NCI-H526 (cell line): ENCODE results near the gene GYS2.

Source experiments
- DNase-seq, 2 experiments: peaks; one replicate each; lab custom pipeline; 2025; lab: John Stamatoyannopoulos, UW

Gene GYS2

DNA sequence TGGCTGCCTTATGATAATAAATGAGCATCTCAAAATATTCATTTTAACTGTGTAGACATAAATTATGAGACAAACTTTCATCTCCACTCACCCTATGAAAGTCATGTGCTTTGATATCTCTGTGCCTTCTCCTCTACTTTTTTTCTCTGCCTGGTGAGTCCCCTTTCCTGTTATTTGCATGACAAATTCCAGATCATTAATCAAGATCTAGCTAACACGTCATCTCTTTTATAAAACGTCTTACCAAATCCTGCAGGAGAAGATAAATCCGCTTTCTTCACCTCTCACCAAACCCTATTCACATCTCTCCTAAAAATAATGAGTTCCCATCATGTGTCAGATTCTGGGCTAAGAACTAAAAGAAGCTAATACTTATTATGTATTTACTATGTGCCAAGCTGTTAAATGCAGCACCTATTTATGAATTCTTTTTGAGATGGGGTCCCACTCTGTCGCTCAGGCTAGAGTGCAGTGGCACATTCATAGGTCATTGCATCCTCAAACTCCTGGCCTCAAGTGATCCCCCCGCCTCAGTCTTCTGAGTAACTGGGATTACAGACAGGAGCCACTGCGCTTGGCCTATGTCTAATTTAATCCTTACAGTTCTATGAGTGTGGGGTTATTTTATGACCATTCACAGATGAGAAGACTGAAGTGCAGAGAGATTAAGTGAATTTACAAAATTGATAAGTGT, 51.9 kb downstream of the GYS2 start:
- no peak for DNase-seq

DNA sequence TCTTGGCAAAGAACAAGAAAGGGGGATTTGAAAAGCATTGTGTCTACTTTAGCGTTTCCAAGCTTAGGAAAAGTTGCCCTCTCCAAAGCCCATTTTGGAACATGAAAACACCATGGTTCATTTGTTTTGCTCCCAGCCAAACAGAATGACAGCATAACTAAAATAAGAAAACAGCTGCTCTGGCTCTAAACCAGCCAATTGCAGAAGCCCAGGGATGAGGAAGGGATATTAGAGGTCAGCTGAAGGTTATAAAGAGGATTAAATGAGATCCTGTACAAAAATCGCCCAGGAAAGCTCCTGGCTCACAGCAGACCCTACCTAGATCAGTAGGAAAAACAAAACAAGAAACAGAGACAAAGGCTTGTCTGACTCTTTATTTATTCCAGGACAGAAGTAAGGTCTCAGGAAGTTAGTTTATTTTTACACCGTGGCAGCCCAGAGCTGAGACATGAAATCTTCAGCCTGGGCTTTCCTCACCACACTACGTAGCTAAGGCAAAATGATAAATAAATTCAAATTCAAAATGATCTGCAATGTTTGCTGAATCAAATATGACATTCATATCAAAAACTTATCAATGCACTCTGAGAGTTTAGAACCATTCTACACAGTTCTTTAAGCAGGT, 52.7 kb downstream of the GYS2 start:
- DNase-seq, result no peak

DNA sequence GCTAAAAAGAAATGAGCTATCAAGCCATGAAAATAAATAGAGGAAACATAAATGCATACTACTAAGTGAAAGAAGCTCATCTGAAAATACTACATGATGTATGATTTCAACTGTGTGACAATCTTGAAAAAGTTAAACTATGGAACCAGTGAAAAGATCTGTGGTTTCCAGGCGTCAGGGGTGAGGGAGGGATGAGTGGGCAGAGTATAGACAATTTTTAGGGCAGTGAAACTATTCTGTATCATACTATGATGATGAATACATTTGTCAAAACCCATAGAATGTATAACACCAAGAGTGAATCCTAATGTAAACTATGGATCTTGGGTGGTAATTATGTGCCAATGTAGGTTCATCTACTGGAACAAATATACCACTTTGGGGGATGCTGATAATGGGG, 57.2 kb downstream of the GYS2 start:
- DNase-seq, result no peak

DNA sequence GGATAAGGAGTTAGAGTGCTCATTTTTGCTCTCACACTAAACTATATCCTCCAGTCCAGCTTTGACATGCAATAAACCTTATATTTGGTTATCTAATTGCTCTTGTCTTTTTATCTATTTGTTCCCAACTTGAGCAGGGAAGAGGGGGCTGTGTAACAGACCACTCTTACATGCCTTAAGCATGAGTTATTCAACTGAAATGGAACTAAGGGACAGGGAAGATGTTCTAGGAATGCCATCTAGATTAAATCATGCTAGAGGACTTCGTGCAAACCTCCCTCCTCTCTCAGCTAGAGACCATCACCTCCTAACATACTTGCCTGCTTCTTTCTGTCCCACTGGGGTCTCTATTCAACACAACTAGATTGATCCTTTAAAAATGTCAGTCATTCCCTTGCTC, 57.9 kb downstream of the GYS2 start:
- DNase-seq, result no peak

DNA sequence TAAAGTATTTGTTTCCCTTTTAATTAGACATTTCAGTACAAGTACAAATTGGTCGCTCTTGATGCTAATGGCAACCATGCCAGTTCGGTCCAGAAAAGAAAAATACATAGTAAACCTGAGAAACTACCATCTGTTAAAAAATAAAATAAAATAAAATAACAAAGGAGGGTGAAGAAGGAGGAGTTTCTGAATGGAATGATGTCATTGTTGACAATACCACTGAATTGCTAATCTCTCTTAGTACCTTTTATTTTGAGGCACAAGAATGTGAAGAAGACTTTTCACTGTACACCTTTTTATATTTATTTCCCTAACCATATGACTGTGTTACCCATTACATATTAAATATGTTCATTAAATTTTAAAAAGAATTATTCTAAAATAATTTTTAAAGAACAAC, 59.1 kb downstream of the GYS2 start:
- DNase-seq, result no peak

DNA sequence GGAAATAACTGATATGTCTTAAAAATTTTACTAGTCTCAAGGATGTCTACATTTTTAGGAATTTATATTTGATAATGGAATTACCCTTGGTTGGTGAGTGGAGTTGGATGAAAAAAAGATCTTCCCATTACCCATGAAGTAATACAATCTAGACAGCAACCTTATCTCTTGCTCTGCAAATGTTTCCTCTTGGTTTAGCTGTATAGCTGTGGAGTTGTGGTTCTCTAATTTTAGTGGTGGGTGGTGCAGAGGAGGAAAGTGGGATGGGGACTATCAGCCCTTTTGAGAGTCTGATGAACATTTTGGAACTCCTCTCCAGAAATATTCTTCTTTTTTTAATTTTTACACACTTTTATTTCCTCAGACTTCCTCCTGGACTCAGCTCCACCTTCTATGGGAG, 61.5 kb downstream of the GYS2 start:
- no peak for DNase-seq

DNA sequence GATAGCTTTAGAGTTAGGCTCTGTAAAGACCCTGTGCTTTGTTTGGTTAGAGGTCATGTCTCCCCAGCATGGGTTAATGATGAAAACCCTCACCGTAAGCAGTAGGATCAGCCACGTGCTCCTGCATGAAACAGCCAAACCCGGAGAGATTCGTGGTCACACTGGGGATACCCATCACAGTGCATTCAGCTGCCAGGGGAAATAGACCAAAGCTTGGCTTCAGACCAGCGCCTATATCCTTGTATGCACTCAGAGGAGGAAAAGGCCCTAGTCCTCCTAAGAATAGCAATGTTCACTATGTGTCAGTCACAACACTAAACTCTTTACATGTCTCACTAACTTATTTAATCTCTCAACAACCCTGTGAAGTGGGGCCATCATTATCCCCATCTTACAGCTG, 62.2 kb downstream of the GYS2 start:
- no peak for DNase-seq

DNA sequence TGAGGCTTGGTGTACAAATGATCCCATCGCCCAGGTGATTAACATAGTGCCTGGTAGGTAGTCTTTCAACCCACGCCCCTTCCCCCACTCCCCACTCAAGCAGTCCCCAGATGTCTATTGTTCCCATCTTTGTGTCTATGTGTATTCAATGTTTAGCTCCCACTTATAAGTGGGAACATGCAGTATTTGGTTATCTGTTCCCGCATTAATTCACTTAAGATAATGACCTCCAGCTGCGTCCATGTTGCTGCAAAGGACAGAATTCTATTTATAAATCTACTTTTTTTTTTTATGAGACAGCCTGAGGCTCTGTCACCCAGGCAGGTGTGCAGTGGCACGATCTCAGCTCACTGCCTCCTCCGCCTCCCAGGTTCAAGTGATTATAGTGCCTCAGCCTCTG, 62.9 kb downstream of the GYS2 start:
- DNase-seq, result no peak

DNA sequence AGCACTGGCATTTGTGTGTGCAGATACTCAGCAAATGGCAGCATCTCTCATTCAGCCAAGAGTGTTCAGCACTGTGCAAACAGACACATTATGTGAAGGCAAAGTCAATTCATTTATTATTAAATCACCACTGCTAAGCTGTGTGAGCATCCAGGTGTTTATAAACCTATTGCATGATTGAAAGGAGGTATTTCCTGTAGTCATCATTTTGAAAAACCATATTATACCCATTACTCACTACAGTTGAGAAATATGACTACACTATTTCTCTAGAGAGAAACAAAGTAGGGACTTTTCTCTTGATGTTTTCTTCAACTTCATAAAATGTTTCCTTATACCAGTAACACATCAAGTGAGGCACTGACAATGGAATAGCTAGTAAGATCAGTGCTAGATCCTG, 64.8 kb downstream of the GYS2 start:
- DNase-seq, result no peak

DNA sequence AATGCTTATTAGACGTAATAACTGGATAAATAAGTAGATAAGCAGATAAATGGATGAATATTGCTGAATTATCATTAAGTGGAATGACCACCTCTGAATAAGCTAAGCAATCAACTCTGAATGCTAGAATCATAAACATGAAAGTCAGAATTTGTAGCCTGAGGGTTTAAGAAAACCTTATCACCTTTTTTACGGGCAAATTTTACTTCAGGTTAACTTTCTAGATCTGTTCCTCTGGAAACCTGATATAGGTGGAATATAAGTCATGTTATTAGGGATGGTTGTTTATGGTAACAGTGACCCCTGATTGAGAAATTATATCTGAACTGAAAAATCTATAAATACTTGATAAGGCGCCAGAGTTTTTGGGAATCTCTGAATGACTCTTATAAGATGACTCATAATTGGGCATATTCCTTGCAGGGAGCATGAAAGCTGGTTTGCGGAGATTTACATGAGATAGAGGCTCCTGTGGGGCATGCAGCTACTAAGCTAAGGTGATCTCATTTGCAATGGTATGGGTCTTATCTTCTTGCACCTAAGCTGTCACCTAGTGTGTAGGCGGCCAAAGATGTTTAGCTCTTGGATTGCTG, 66.5 kb downstream of the GYS2 start:
- DNase-seq, result no peak

DNA sequence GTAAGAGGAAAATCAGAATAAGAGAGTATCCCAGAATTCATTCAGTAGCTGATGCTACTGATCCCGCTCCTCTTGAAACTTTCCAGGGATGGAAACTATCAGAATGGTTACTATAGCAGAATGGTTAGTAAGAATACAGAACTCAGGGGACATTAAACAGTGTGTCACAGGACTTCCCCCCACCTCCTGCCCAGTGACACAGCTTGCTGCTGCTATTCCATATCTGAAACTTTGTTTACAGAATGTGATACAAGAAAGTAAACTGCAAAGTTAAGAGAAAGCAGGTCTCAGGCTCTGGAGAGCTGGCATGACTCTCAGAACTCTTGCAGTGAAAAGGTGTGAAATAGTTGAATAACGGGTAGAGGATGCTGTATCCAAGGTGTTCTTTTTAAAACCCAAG, 75.2 kb downstream of the GYS2 start:
- DNase-seq, result no peak

DNA sequence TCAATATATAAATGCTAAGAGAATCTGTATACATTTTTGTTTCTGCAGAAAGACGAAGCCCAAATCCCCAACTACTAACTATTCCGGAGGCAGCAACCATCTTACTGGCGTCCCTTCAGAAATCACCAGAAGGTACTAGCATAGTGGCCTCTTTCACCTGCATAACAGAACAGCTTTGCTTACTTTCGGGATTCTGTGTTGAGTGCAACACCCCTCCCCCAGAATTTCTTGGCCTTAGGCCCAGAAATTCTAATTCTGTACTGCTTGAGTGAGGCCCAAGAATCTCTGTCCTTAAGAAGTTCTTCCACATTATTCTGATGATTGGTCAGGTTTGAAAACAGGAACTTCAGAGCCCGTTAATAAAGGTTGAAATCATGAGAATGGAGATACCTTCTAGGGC, 75.7 kb downstream of the GYS2 start:
- no peak for DNase-seq

DNA sequence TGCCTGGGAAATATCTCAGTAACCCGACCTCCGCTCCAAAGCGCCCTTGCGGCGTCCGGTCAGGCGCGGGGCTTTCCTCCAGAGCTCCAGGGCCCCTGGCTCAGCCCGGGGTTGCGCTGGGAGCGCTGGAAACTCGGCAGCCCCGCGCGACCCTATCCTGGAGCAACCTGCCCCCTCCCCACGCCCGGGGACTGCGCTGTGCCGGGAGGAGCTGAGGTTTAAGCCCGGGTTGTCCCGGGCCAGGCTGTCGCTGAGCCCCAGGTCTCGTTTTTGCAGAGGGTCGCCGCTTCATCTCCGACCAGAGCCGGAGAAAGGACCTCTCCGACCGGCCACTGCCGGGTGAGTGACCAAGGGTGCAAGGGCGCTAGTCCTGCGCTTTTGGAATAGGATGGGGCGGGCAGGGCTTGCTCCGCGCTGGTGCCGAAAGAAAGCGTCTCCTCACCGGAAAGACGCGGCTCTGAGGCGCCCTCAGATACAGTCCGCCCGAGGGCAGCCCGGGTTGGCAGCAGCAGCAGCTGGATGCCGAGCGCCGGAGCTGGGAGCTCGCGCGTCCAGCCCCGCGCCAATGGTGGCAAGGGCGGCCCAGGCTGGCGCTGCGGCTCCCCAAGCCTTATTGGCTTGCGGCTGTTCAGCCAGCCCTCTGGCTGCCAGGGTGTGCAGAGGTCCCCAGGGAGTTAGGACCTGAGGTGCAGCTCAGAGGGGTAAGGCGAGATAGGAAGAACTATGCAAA, 77.0 kb downstream of the GYS2 start:
- peak; percentile 73 to 96 for DNase-seq

DNA sequence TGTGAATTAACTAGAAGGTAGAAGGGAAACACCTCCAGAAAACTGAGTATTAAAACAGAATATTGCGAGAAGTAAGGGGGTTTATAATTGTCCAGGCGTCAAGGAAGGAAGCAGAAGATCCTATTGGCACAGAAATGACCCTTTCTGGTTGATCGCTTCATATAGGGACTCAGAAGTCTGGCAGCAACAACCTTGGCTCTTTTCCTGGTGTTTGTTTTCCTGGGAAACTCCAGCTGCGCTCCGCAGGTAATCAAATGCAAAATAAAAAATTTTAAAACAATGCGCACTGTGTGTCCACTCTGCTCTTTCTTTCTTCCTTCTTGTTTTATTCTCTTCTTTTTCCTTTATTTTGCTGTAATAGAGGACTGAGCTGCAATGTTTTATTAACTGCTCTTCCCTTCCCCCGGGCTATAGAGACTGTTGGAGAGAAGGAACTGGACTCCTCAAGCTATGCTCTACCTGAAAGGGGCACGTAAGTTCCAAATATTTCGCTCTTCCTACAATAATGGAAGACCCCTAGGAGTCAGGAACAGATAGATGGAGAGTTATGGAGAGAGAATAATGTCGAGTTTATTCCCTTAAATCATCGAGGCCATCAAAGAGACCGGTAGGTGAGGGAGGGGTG, 77.8 kb downstream of the GYS2 start:
- peak in 1 of 2 experiments; percentile 9 for DNase-seq

DNA sequence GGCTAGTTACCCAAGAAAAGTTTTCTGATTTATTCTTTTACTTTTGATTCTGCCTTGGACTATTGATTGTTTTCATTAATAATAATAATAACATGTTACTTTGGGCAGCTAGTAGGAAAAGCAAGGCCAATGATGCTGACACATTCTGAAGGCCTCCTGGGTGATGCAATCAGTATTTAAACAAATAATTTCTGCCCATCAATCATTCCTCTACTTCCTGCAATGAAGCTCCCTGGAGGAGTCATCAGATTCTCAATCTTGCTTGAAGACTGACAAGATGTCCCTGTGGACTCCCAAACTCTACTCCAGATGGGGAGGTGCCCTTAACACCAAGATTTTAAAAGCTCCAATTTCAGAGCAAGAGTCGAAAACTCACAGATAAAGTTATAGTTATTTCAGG, 78.6 kb downstream of the GYS2 start, which contains the start of gene SPX:
TSS of gene SPX (plus strand) at position 244 of the 400 bp plus-strand sequence. CDS start 177 bp downstream, outside the sequence.
- DNase-seq, result no peak

DNA sequence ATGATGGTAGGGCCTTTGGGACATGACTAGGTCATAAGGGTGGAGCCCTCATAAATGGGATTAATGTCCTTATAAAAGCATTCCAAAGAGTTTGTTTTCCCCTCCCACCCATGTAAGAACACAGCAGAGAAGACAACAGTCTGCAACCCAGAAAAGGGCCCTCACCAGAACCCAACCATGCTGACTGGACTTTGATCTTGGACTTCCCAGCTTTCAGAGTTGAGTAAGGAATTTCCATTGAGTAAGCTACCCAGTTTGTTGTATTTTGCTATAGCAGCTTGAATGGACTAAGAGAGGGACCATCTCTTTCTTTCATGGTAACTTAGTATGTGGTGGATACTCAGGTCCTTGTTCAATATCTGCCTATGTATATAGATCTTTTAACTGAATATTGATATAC, 81.5 kb downstream of the GYS2 start:
- no peak for DNase-seq

DNA sequence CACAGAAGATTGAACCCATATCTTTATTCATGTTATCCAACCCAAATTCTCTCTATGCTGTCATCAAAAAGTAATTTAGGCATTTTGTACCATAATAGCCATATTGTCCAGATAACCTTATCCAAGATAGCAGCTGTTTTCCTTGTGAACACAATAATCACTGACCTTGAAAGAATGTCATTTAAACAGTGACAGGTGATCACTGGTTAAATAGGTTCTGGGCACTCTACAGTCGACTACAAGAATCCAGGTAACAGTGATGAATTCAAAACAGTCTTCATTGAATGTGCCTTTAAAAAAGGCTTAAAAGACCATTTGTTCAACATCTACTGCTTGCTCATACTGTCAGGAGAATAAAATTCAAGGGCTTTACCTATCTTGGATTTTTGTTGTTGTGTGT, 83.1 kb downstream of the GYS2 start:
- no peak for DNase-seq

DNA sequence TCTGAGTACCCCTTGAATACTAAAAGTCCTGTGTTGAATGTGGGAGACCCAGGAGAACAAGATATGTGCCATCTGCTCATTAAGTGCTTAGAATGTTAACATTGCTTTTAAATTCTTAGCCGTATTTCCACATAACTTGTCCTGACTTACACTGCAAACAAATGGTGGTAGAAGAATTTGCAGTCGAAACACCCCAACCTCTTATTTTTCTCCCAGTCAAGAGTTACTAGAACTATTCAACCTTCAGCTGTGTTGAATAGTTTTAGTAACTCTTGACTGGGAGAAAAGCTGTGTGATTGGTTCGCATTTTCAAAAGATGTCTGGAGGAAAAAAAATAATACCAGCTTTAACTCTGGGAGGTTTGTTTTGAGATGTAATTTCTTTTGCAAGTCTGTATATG, 86.2 kb downstream of the GYS2 start:
- DNase-seq, result no peak

DNA sequence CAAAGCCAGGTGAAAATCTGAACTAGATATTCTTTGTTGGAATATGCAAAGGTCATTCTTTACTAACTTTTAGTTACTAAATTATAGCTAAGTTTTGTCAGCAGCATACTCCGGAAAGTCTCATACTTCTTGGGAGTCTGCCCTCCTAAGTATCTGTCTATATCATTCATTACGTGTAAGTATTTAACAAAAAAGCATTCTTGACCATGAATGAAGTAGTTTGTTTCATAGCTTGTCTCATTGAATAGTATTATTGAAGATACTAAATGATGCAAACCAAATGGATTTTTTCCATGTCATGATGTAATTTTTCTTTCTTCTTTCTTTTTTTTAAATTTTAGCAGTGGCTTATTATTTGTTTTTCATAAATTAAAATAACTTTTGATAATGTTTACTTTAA, 88.4 kb downstream of the GYS2 start:
- no peak for DNase-seq

DNA sequence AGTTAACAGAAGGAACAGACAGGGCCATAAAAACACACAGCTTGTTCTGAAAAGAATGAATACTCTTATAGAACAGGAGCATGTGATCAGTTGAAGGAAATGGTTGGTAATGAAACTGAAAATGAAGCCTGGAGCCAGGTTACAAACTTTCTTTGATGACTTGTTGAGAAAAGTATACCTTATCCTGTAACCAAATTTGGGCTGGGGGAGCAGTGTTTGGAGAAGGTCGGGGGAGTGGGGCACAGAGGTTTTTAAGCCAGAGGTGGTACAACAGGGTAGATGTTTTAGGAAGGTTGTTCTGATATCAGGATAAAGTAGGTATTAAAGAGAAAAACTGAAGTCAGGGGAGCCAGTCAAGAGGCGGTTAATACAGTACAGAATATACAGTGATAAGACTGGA, 94.9 kb downstream of the GYS2 start:
- no peak for DNase-seq

DNA sequence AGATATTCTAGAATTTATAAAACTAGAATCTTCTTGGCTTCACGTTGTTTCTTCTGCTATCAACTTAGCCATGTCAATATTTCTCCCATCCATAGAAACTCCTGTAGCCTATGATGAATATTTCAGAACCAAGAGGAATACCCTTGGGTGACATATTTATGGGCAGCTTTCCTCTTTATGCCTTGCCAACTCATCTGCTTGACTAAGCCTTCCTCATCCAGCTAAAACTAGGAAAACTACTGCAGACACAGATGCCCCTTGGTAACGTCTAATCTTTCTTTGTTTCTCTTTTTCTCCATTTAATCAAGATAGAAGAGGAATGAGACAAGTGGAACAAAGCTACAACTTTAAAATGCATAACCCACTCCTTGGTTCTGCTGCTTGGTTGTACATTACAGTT, 96.8 kb downstream of the GYS2 start:
- no peak for DNase-seq

DNA sequence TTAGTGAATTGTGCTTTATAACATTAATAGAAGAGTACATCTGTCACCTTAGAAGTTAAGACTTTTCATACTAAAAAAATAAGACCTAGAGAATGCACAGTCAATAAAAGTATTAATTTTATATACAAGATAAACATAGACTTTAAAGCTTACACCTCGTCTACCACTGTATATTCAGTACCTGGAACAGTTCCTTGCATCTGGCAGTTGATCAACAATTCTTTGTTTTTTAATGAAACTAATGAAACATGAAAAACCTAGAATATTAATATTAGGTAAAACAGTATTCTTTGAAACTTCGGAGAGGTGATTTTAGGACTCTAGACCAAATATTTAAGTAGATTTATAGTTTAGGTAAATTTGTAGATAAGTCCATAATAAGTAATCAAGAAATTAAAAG, 98.8 kb downstream of the GYS2 start:
- DNase-seq, result no peak

DNA sequence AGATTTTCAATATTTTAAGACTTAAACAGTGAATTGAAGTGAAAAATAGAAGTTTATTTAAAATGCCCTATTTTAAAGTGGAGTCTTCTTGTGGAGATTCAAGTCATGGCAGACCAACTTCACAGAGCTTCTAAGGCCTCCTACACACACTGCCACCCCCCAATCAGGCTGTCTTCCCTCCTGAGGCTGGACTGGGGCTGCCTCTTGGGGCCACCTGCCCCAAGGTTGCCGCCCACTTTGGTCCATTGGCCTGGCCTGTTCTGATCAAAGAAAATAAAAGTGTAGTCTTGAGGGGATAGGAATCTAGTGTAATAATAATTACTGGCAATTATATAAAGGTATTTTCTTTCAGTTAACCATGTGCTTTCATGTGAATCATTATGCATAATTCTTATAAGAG, 101.8 kb downstream of the GYS2 start:
- DNase-seq, result no peak
